HEK293 (cell line): ENCODE measurements around the gene HDDC3.
A peak's percentile ranks its signal among the peaks of the same experiment; 100 is the strongest.

Experiments used
- CTCF ChIA-PET: fragments of 350-600 bp; formaldehyde crosslinking; extraction: SDS; loops from one replicate; lab custom pipeline; 2021; ENCODE audit warnings: antibody characterized with exemption; lab: Yijun Ruan, JAX
- POLR2A ChIA-PET: fragments of 300-600 bp; formaldehyde crosslinking; extraction: SDS; loops from one replicate; lab custom pipeline; 2020; ENCODE audit warnings: antibody characterized with exemption, inconsistent platforms; lab: Yijun Ruan, JAX
- H3K27ac ChIP-seq: fragments of 200-500 bp; sonication (Bioruptor generic); 2 replicates; pipeline ENCODE4 v1.5.1; 2014; ENCODE audit warnings: low read depth, low read length, control low read depth, inconsistent platforms; ENCODE audit errors: extremely low read depth
- H3K36me3 ChIP-seq, 2 experiments: fragments of 200-500 bp in 1 of 2; sonication (Bioruptor generic) in 1 of 2; 1 replicate in 1 of 2; 2 replicates in 1 of 2; pipeline ENCODE4 v1.5.1; 2014 to 2017; ENCODE audit warnings: inconsistent platforms in 2 of 2, low read length in 2 of 2; ENCODE audit not compliant: control insufficient read depth in 2 of 2, insufficient read depth in 1 of 2
- H3K4me1 ChIP-seq: fragments of 200-500 bp; sonication (Bioruptor generic); 2 replicates; pipeline ENCODE4 v1.5.1; 2014; ENCODE audit warnings: mild to moderate bottlenecking, low read length, inconsistent platforms; ENCODE audit not compliant: control insufficient read depth, insufficient read depth
- H3K4me3 ChIP-seq: 2 replicates; pipeline ENCODE4 v1.5.1; 2011; ENCODE audit warnings: low read depth, mild to moderate bottlenecking, control low read depth, low read length, moderate library complexity
- H3K9me3 ChIP-seq: fragments of 200-500 bp; sonication (Bioruptor generic); 2 replicates; pipeline ENCODE4 v1.5.1; 2014; ENCODE audit warnings: low read depth, low read length, inconsistent platforms; ENCODE audit not compliant: control insufficient read depth, insufficient read depth
- EGR2 ChIP-seq: fragments of 450-650 bp; formaldehyde crosslinking; IDR thresholded peaks from 2 replicates; pipeline ENCODE4 v1.5.1; 2016; ENCODE audit warnings: low read depth, missing biosample characterization, missing genetic modification characterization
- FEZF1 ChIP-seq: fragments of 450-650 bp; formaldehyde crosslinking; IDR thresholded peaks from 2 replicates; pipeline ENCODE4 v1.5.1; 2016; ENCODE audit warnings: missing biosample characterization, missing genetic modification characterization
- GLI4 ChIP-seq: fragments of 450-650 bp; formaldehyde crosslinking; IDR thresholded peaks from 2 replicates; pipeline ENCODE4 v1.5.1; 2016; ENCODE audit warnings: missing biosample characterization, missing genetic modification characterization
- GLIS1 ChIP-seq: fragments of 450-650 bp; formaldehyde crosslinking; IDR thresholded peaks from 2 replicates; pipeline ENCODE4 v1.5.1; 2016; ENCODE audit warnings: missing biosample characterization, missing genetic modification characterization
- KLF17 ChIP-seq: fragments of 450-650 bp; formaldehyde crosslinking; IDR thresholded peaks from 2 replicates; pipeline ENCODE4 v1.5.1; 2016; ENCODE audit warnings: missing biosample characterization, missing genetic modification characterization
- PRDM1 ChIP-seq: fragments of 450-650 bp; formaldehyde crosslinking; IDR thresholded peaks from 2 replicates; pipeline ENCODE4; 2016; ENCODE audit warnings: missing biosample characterization, missing genetic modification characterization
- SP2 ChIP-seq: fragments of 450-650 bp; formaldehyde crosslinking; IDR thresholded peaks from 2 replicates; pipeline ENCODE4 v1.5.1; 2016; ENCODE audit warnings: missing biosample characterization, missing genetic modification characterization
- TCF7L2 ChIP-seq: IDR thresholded peaks from 2 replicates; pipeline ENCODE4 v1.6.1; 2011; ENCODE audit warnings: low read depth, mild to moderate bottlenecking, inconsistent platforms, low read length, moderate library complexity, borderline replicate concordance
- ZBTB1 ChIP-seq: fragments of 450-650 bp; formaldehyde crosslinking; IDR thresholded peaks from 2 replicates; pipeline ENCODE4 v1.5.1; 2016; ENCODE audit warnings: missing biosample characterization, missing genetic modification characterization
- ZBTB6 ChIP-seq: fragments of 450-650 bp; formaldehyde crosslinking; IDR thresholded peaks from 2 replicates; pipeline ENCODE4 v1.5.1; 2017; ENCODE audit warnings: missing biosample characterization, missing genetic modification characterization
- ZFHX2 ChIP-seq: fragments of 450-650 bp; formaldehyde crosslinking; conservative IDR thresholded peaks from 2 replicates; pipeline ENCODE4 v1.5.1; 2016; ENCODE audit warnings: missing biosample characterization, missing genetic modification characterization
- ZNF121 ChIP-seq: fragments of 450-650 bp; formaldehyde crosslinking; IDR thresholded peaks from 2 replicates; pipeline ENCODE4 v1.5.1; 2016; ENCODE audit warnings: missing biosample characterization, missing genetic modification characterization
- ZNF16 ChIP-seq: fragments of 450-650 bp; formaldehyde crosslinking; IDR thresholded peaks from 2 replicates; pipeline ENCODE4 v1.5.1; 2016; ENCODE audit warnings: low read depth, missing biosample characterization, missing genetic modification characterization
- ZNF169 ChIP-seq: fragments of 450-650 bp; formaldehyde crosslinking; IDR thresholded peaks from 2 replicates; pipeline ENCODE4 v1.5.1; 2016; ENCODE audit warnings: missing biosample characterization, missing genetic modification characterization
- ZNF2 ChIP-seq: fragments of 450-650 bp; formaldehyde crosslinking; IDR thresholded peaks from 2 replicates; pipeline ENCODE4 v1.5.1; 2016; ENCODE audit warnings: missing biosample characterization, missing genetic modification characterization
- ZNF350 ChIP-seq: fragments of 450-650 bp; formaldehyde crosslinking; IDR thresholded peaks from 2 replicates; pipeline ENCODE4 v1.5.0; 2017; ENCODE audit warnings: missing biosample characterization, mild to moderate bottlenecking, missing genetic modification characterization
- ZNF394 ChIP-seq: fragments of 450-650 bp; formaldehyde crosslinking; IDR thresholded peaks from 2 replicates; pipeline ENCODE4 v1.5.1; 2016; ENCODE audit warnings: missing biosample characterization, missing genetic modification characterization, mild to moderate bottlenecking, moderate library complexity, borderline replicate concordance
- ZNF398 ChIP-seq: fragments of 450-650 bp; formaldehyde crosslinking; IDR thresholded peaks from 2 replicates; pipeline ENCODE4 v1.5.1; 2017; ENCODE audit warnings: missing biosample characterization, missing genetic modification characterization
- ZNF426 ChIP-seq: fragments of 450-650 bp; formaldehyde crosslinking; IDR thresholded peaks from 2 replicates; pipeline ENCODE4 v1.5.1; 2017; ENCODE audit warnings: missing biosample characterization, missing genetic modification characterization, mild to moderate bottlenecking, inconsistent platforms, moderate library complexity
- ZNF518A ChIP-seq: fragments of 450-650 bp; formaldehyde crosslinking; conservative IDR thresholded peaks from 2 replicates; pipeline ENCODE4 v1.5.1; 2016; ENCODE audit warnings: low read depth, missing biosample characterization, missing genetic modification characterization
- ZNF530 ChIP-seq: fragments of 450-650 bp; formaldehyde crosslinking; IDR thresholded peaks from 2 replicates; pipeline ENCODE4 v1.5.1; 2016; ENCODE audit warnings: low read depth, missing biosample characterization, missing genetic modification characterization
- ZNF544 ChIP-seq: fragments of 450-650 bp; formaldehyde crosslinking; IDR thresholded peaks from 2 replicates; pipeline ENCODE4 v1.5.0; 2017; ENCODE audit warnings: missing biosample characterization, missing genetic modification characterization
- ZNF548 ChIP-seq: fragments of 450-650 bp; formaldehyde crosslinking; IDR thresholded peaks from 2 replicates; pipeline ENCODE4 v1.5.1; 2016; ENCODE audit warnings: missing biosample characterization, missing genetic modification characterization
- ZNF670 ChIP-seq: fragments of 450-650 bp; formaldehyde crosslinking; IDR thresholded peaks from 2 replicates; pipeline ENCODE4 v1.5.1; 2016; ENCODE audit warnings: missing biosample characterization, missing genetic modification characterization, low read depth
- ZNF707 ChIP-seq: fragments of 450-650 bp; formaldehyde crosslinking; IDR thresholded peaks from 2 replicates; pipeline ENCODE4 v1.5.1; 2016; ENCODE audit warnings: missing biosample characterization, missing genetic modification characterization
- ZNF785 ChIP-seq: fragments of 450-650 bp; formaldehyde crosslinking; IDR thresholded peaks from 2 replicates; pipeline ENCODE4 v1.5.1; 2016; ENCODE audit warnings: missing biosample characterization, missing genetic modification characterization
- ZNF843 ChIP-seq: fragments of 450-650 bp; formaldehyde crosslinking; IDR thresholded peaks from 2 replicates; pipeline ENCODE4 v1.5.1; 2016; ENCODE audit warnings: missing biosample characterization, missing genetic modification characterization

The HDDC3 gene

GRCh38 chr15:90953947-90954711 is 21.8 kb upstream of the HDDC3 start (continued):
- TF ChIP-seq ZNF518A (tag by site-specific recombination) (no peak), ZNF394 (tag by site-specific recombination) (no peak), ZNF426 (tag by site-specific recombination) (no peak), ZBTB1 (no peak), ZNF2 (tag by site-specific recombination) (no peak), ZNF350 (tag by site-specific recombination) (no peak), ZNF121 (0 out of 2 replicates have a peak, but pooled peaks have one; percentile 22), ZNF398 (tag by site-specific recombination) (no peak), ZFHX2 (tag by site-specific recombination) (peak; percentile 94), GLI4 (no peak), ZNF707 (tag by site-specific recombination) (no peak), FEZF1 (tag by site-specific recombination) (no peak), PRDM1 (no peak), ZNF169 (no peak), ZNF843 (tag by site-specific recombination) (no peak)

GRCh38 chr15:90952901-90953677 is 20.7 kb upstream of the HDDC3 start:
- ChIA-PET CTCF (interaction anchor here (0.5 to 11.9 kb wide), 4 partner anchors 8 to 739 kb away, joined by 3 to 163 read pairs (median 23); partner anchors contain the start of genes HDDC3 and UNC45A), POLR2A (interaction anchor here (0.7 to 7.8 kb wide), 4 partner anchors 9 to 69 kb away, joined by 5 to 179 read pairs (median 12); partner anchors contain the start of genes HDDC3, PRC1, UNC45A and VPS33B)
- Histone ChIP-seq H3K4me1 (no peaks in the 10 kb centered on the region; the same call in 1 of the 2 replicates), H3K27ac (no peak overlapping the region), H3K36me3 (peaks cover 36 to 69% of the 10 kb centered on the region in 2 experiments), H3K4me3 (no peak overlapping the region), H3K9me3 (no peaks in the 10 kb centered on the region)
- TF ChIP-seq ZNF785 (tag by site-specific recombination) (no peak), EGR2 (tag by site-specific recombination) (no peak), ZNF530 (no peak), GLIS1 (no peak), ZBTB6 (tag by site-specific recombination) (no peak), TCF7L2 (no peak), ZNF16 (tag by site-specific recombination) (no peak), ZNF548 (tag by site-specific recombination) (no peak), ZNF670 (no peak), SP2 (tag by site-specific recombination) (no peak), ZNF544 (tag by site-specific recombination) (no peak), KLF17 (tag by site-specific recombination) (no peak)
